DOHH2 (cell line): ENCODE measurements around the gene TCF25.

Experiments used
- CTCF ChIP-seq: fragments of 200-600 bp; sonication (generic); IDR thresholded peaks from one replicate; pipeline ENCODE4 v1.5.1; 2014; ENCODE audit warnings: antibody characterized with exemption, mild to moderate bottlenecking, low read depth, low read length; ENCODE audit not compliant: poor library complexity, severe bottlenecking
- EZH2phosphoT487 ChIP-seq: fragments of 200-600 bp; sonication (generic); IDR thresholded peaks from 2 replicates; pipeline ENCODE4 v1.6.1; 2017; ENCODE audit warnings: borderline replicate concordance, mild to moderate bottlenecking, antibody characterized with exemption, low read length, moderate library complexity, mixed read lengths

GRCh38 chr16:89881368-89881730 lies 8.0 kb downstream of the TCF25 start:
- TF ChIP-seq CTCF (no peak), EZH2phosphoT487 (no peak)
